Panc1 (cell line): ENCODE measurements around the gene RERGL.

ENCODE experiments used
- POLR2AphosphoS5 ChIP-seq: IDR thresholded peaks from 2 replicates; pipeline ENCODE4 v1.6.1; 2012; ENCODE audit warnings: mild to moderate bottlenecking, low read depth, low read length, moderate library complexity
- SIN3A ChIP-seq: IDR thresholded peaks from 2 replicates; pipeline ENCODE4 v1.6.1; 2012; ENCODE audit warnings: low read depth, mild to moderate bottlenecking, low read length, moderate library complexity, borderline replicate concordance; ENCODE audit not compliant: insufficient read depth
- TF ChIP-seq, protein P1 (sequence below): fragments of 450-650 bp; IDR thresholded peaks from 2 replicates; pipeline ENCODE4 v1.5.1; 2017; ENCODE audit warnings: mild to moderate bottlenecking
- TF ChIP-seq, protein P2 (sequence below), 2 experiments: IDR thresholded peaks; 2 replicates each; pipeline ENCODE4 v1.6.1; 2011 to 2012; ENCODE audit warnings: low read depth in 2 of 2, control low read depth in 1 of 2, low read length in 1 of 2, mild to moderate bottlenecking in 1 of 2, moderate library complexity in 1 of 2; ENCODE audit not compliant: insufficient read depth in 1 of 2

DNA sequence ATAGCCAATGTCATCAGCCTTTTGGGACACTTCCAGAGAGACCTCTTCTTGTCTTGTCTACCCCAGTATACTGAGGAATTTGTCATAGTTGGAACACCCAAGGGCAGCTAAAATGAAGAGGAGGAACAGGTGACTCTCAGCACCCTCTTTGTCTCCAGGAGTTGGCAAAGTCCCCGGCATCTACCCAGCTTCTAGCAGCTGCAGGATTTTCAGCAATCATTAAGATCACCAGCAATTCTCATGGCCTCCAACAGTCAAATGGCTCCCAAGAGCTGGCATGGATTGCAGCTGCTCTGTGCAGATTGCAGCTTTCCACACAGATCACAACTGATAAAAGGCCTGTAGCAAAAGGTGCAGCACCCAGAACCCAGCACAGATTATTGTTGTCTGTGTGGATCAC is 32.9 kb downstream of the RERGL start:
- TF ChIP-seq, protein P1, sequence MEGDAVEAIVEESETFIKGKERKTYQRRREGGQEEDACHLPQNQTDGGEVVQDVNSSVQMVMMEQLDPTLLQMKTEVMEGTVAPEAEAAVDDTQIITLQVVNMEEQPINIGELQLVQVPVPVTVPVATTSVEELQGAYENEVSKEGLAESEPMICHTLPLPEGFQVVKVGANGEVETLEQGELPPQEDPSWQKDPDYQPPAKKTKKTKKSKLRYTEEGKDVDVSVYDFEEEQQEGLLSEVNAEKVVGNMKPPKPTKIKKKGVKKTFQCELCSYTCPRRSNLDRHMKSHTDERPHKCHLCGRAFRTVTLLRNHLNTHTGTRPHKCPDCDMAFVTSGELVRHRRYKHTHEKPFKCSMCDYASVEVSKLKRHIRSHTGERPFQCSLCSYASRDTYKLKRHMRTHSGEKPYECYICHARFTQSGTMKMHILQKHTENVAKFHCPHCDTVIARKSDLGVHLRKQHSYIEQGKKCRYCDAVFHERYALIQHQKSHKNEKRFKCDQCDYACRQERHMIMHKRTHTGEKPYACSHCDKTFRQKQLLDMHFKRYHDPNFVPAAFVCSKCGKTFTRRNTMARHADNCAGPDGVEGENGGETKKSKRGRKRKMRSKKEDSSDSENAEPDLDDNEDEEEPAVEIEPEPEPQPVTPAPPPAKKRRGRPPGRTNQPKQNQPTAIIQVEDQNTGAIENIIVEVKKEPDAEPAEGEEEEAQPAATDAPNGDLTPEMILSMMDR, result no peak
- TF ChIP-seq POLR2AphosphoS5 (no peak), SIN3A (no peak)
- TF ChIP-seq, protein P2, sequence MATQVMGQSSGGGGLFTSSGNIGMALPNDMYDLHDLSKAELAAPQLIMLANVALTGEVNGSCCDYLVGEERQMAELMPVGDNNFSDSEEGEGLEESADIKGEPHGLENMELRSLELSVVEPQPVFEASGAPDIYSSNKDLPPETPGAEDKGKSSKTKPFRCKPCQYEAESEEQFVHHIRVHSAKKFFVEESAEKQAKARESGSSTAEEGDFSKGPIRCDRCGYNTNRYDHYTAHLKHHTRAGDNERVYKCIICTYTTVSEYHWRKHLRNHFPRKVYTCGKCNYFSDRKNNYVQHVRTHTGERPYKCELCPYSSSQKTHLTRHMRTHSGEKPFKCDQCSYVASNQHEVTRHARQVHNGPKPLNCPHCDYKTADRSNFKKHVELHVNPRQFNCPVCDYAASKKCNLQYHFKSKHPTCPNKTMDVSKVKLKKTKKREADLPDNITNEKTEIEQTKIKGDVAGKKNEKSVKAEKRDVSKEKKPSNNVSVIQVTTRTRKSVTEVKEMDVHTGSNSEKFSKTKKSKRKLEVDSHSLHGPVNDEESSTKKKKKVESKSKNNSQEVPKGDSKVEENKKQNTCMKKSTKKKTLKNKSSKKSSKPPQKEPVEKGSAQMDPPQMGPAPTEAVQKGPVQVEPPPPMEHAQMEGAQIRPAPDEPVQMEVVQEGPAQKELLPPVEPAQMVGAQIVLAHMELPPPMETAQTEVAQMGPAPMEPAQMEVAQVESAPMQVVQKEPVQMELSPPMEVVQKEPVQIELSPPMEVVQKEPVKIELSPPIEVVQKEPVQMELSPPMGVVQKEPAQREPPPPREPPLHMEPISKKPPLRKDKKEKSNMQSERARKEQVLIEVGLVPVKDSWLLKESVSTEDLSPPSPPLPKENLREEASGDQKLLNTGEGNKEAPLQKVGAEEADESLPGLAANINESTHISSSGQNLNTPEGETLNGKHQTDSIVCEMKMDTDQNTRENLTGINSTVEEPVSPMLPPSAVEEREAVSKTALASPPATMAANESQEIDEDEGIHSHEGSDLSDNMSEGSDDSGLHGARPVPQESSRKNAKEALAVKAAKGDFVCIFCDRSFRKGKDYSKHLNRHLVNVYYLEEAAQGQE (IDR thresholded peaks at IDR 0.05; ENCODE audit: insufficient read depth in 1 of 2, low read depth in 2 of 2, low read length in 1 of 2), result no peak
